WTC11 (cell line): Measurements from ENCODE around the gene SNX8. TPM values are rescaled to one million over a fixed set of nuclear protein-coding genes. Genes with fewer than 3 reads are reported as not detected.

ENCODE experiments used
- ATAC-seq: fragments of 200-7000 bp; cut with Tn5 transposase; 2 replicates; pipeline ENCODE4 v1.10.0; 2021; ENCODE audit warnings: mild to moderate bottlenecking, moderate library complexity
- CTCF ChIA-PET: fragments of 300-600 bp; sonication (Branson Sonifier 250); formaldehyde crosslinking; loops from one replicate; lab custom pipeline; 2021; ENCODE audit warnings: antibody characterized with exemption; lab: Charles Lee
- POLR2A ChIA-PET: fragments of 350-600 bp; sonication (Branson Sonifier 250); formaldehyde crosslinking; loops from one replicate; lab custom pipeline; 2021; ENCODE audit warnings: antibody characterized with exemption; lab: Charles Lee
- DNase-seq: peaks from one replicate; pipeline ENCODE4 v3.0.0; 2021; ENCODE audit warnings: low spot score
- H3K27ac Mint-ChIP-seq: 2 replicates; pipeline ENCODE4 v1.8.0; 2021; ENCODE audit warnings: mixed read lengths
- H3K27me3 Mint-ChIP-seq: 2 replicates; pipeline ENCODE4 v1.8.0; 2021; ENCODE audit warnings: low read depth, mild to moderate bottlenecking, moderate library complexity, mixed read lengths
- H3K36me3 Mint-ChIP-seq: 2 replicates; pipeline ENCODE4 v1.8.0; 2021; ENCODE audit warnings: mixed read lengths
- H3K4me1 Mint-ChIP-seq: 2 replicates; pipeline ENCODE4 v1.8.0; 2022; ENCODE audit warnings: mixed read lengths
- H3K4me3 Mint-ChIP-seq: 2 replicates; pipeline ENCODE4 v1.8.0; 2021; ENCODE audit warnings: mild to moderate bottlenecking, moderate library complexity, mixed read lengths
- H3K9me3 Mint-ChIP-seq: 2 replicates; pipeline ENCODE4 v1.8.0; 2021; ENCODE audit warnings: mixed read lengths
- CREB1 ChIP-seq: sonication (generic); formaldehyde crosslinking; IDR thresholded peaks from 2 replicates; pipeline ENCODE4 v1.8.0; 2023; ENCODE audit warnings: mild to moderate bottlenecking, missing genetic modification reagents
- E2F1 ChIP-seq: sonication (generic); formaldehyde crosslinking; IDR thresholded peaks from 2 replicates; pipeline ENCODE4 v1.8.0; 2022; ENCODE audit warnings: mild to moderate bottlenecking, missing genetic modification reagents
- ELF4 ChIP-seq: sonication (generic); formaldehyde crosslinking; IDR thresholded peaks from 2 replicates; pipeline ENCODE4 v1.8.1; 2022; ENCODE audit warnings: low read depth, mild to moderate bottlenecking, moderate library complexity, missing genetic modification reagents
- FOXJ3 ChIP-seq: sonication (generic); formaldehyde crosslinking; IDR thresholded peaks from 2 replicates; pipeline ENCODE4 v1.9.0; 2021; ENCODE audit warnings: missing genetic modification reagents, mild to moderate bottlenecking, borderline replicate concordance
- FOXP1 ChIP-seq: sonication (generic); formaldehyde crosslinking; IDR thresholded peaks from 2 replicates; pipeline ENCODE4 v1.8.0; 2022; ENCODE audit warnings: missing genetic modification reagents, mild to moderate bottlenecking, moderate library complexity, borderline replicate concordance
- IRF2 ChIP-seq: sonication (generic); formaldehyde crosslinking; IDR thresholded peaks from 2 replicates; pipeline ENCODE4 v1.8.0; 2022; ENCODE audit warnings: low read depth, missing genetic modification reagents, borderline replicate concordance
- NFYB ChIP-seq: sonication (generic); formaldehyde crosslinking; conservative IDR thresholded peaks from 2 replicates; pipeline ENCODE4 v1.8.0; 2022; ENCODE audit warnings: low read depth, missing genetic modification reagents
- NR2C2 ChIP-seq: sonication (generic); formaldehyde crosslinking; IDR thresholded peaks from 2 replicates; pipeline ENCODE4 v1.8.0; 2022; ENCODE audit warnings: mild to moderate bottlenecking, missing genetic modification reagents
- PRDM15 ChIP-seq: sonication (generic); formaldehyde crosslinking; IDR thresholded peaks from 2 replicates; pipeline ENCODE4 v1.8.0; 2022; ENCODE audit warnings: missing genetic modification reagents
- PRRX2 ChIP-seq: fragments of 250-450 bp; sonication (Bioruptor Pico); IDR thresholded peaks from 2 replicates; pipeline ENCODE4 v1.8.0; 2021; ENCODE audit warnings: mild to moderate bottlenecking
- RELA ChIP-seq: sonication (generic); formaldehyde crosslinking; IDR thresholded peaks from 2 replicates; pipeline ENCODE4 v1.8.1; 2022; ENCODE audit warnings: missing genetic modification reagents, mild to moderate bottlenecking, borderline replicate concordance
- SMAD3 ChIP-seq: sonication (generic); formaldehyde crosslinking; IDR thresholded peaks from 2 replicates; pipeline ENCODE4 v1.8.0; 2022; ENCODE audit warnings: missing genetic modification reagents, mild to moderate bottlenecking, borderline replicate concordance
- ZMAT4 ChIP-seq: fragments of 250-450 bp; sonication (Bioruptor Pico); IDR thresholded peaks from 2 replicates; pipeline ENCODE4 v1.9.0; 2021; ENCODE audit warnings: mild to moderate bottlenecking
- ZNF121 ChIP-seq: sonication (generic); formaldehyde crosslinking; IDR thresholded peaks from 2 replicates; pipeline ENCODE4 v1.8.0; 2023; ENCODE audit warnings: missing genetic modification reagents
- ZNF281 ChIP-seq: sonication (generic); formaldehyde crosslinking; IDR thresholded peaks from 2 replicates; pipeline ENCODE4 v1.8.0; 2023; ENCODE audit warnings: mild to moderate bottlenecking, missing genetic modification reagents
- ZNF423 ChIP-seq: fragments of 250-450 bp; sonication (Bioruptor Pico); IDR thresholded peaks from 2 replicates; pipeline ENCODE4 v2.1.2; 2022; ENCODE audit warnings: mild to moderate bottlenecking, moderate library complexity
- ZNF425 ChIP-seq: fragments of 250-450 bp; sonication (Bioruptor Pico); conservative IDR thresholded peaks from 2 replicates; pipeline ENCODE4 v1.9.0; 2021; ENCODE audit warnings: mild to moderate bottlenecking
- total RNA-seq: library from RNA; stranded (reverse); gene quantifications from 3 replicates; pipeline ENCODE4 v1.2.3, GENCODE V29; 2021

SNX8 gene
- total RNA-seq, 1 experiment from 2014 or later: 50.8 TPM

- CTCF ChIA-PET: no interaction called here
- H3K27me3 Mint-ChIP-seq: no peaks in the 10 kb centered on the region
- peaks cover 3% of the 10 kb centered on the region; the same call in 1 of the 2 replicates for H3K4me1 Mint-ChIP-seq
- POLR2A ChIA-PET: no interaction called here
- TF ChIP-seq ZNF121 (CRISPR knock-in tag): peak; percentile 54; the same call in 1 of the 2 replicates
- TF ChIP-seq NR2C2: no peak
- DNase-seq (no peak), ATAC-seq (no peak)
- H3K4me3 Mint-ChIP-seq: no peak overlapping the region
- H3K9me3 Mint-ChIP-seq: no peaks in the 10 kb centered on the region
- H3K27ac Mint-ChIP-seq: no peak overlapping the region; the same call in 1 of the 2 replicates
- H3K36me3 Mint-ChIP-seq: no peaks in the 10 kb centered on the region
These were observed 3.5 kb upstream of the SNX8 start for GRCh38 chr7:2317556-2318293.

- no peak for TF ChIP-seq ZNF425 (CRISPR knock-in tag)
- TF ChIP-seq RELA (CRISPR knock-in tag): no peak
- TF ChIP-seq PRDM15: no peak
- TF ChIP-seq ELF4 (CRISPR knock-in tag): no peak
- no peak for TF ChIP-seq E2F1
- TF ChIP-seq ZMAT4 (CRISPR knock-in tag): no peak
- TF ChIP-seq ZNF423 (CRISPR knock-in tag): no peak
- TF ChIP-seq ZNF281 (CRISPR knock-in tag): no peak
- TF ChIP-seq PRRX2: no peak
- no peak for TF ChIP-seq CREB1 (CRISPR knock-in tag)
- no peak for TF ChIP-seq FOXP1 (CRISPR knock-in tag)
- TF ChIP-seq SMAD3 (CRISPR knock-in tag): no peak
- no peak for TF ChIP-seq NFYB
- TF ChIP-seq FOXJ3 (CRISPR knock-in tag): no peak
- no peak for TF ChIP-seq IRF2
- Mint-ChIP-seq H3K4me3 (no peak overlapping the region), H3K9me3 (no peaks in the 10 kb centered on the region), H3K36me3 (0 out of 2 replicates have a peak, but pooled peaks cover 2% of the 10 kb centered on the region), H3K27ac (no peak overlapping the region), H3K4me1 (peaks cover 7% of the 10 kb centered on the region), H3K27me3 (no peaks in the 10 kb centered on the region)
- ATAC-seq (no peak), DNase-seq (no peak)
- ChIA-PET CTCF (no interaction called here), POLR2A (interaction anchor here (0.6 kb wide), 1 partner anchor 65 kb away, joined by 3 read pairs; no protein-coding TSS in a partner anchor)
These were observed 2.3 kb upstream of the SNX8 start for GRCh38 chr7:2316578-2316977.
